HepG2 (cell line): ENCODE data around the gene ZSWIM8. TPM values are rescaled to one million over a fixed set of nuclear protein-coding genes. Genes with fewer than 3 reads are reported as not detected.
A peak's percentile ranks its signal among the peaks of the same experiment; 100 is the strongest.

ENCODE experiments used
- ARID4A ChIP-seq: sonication (generic); formaldehyde crosslinking; IDR thresholded peaks from 2 replicates; pipeline ENCODE4 v1.5.0; 2020; ENCODE audit warnings: mild to moderate bottlenecking, missing genetic modification reagents, borderline replicate concordance
- ATF1 ChIP-seq: IDR thresholded peaks from 2 replicates; pipeline ENCODE4 v1.6.1; 2016; ENCODE audit warnings: mild to moderate bottlenecking, control low read depth
- CEBPG ChIP-seq: IDR thresholded peaks from 2 replicates; pipeline ENCODE4 v1.6.1; 2016
- EP300 ChIP-seq, 3 experiments: sonication (generic) in 1 of 3; formaldehyde crosslinking in 1 of 3; IDR thresholded peaks; 2 replicates each; pipeline versions ENCODE4 v1.5.1 to v1.6.1; 2011 to 2020; ENCODE audit warnings: low read depth in 2 of 3, low read length in 2 of 3, borderline replicate concordance in 1 of 3, improper control_type of control experiment in 1 of 3, mild to moderate bottlenecking in 1 of 3, missing genetic modification reagents in 1 of 3, moderate library complexity in 1 of 3
- ETS1 ChIP-seq: sonication (generic); formaldehyde crosslinking; IDR thresholded peaks from 2 replicates; pipeline ENCODE4 v1.4.0; 2020; ENCODE audit warnings: missing genetic modification reagents
- GTF2F1 ChIP-seq: fragments of 150-350 bp; IDR thresholded peaks from 2 replicates; pipeline ENCODE4 v1.6.1; 2014; ENCODE audit warnings: low read length
- HOXA9 ChIP-seq: sonication (generic); formaldehyde crosslinking; IDR thresholded peaks from 2 replicates; pipeline ENCODE4 v1.8.1; 2022; ENCODE audit warnings: missing genetic modification reagents, mild to moderate bottlenecking, moderate library complexity, borderline replicate concordance
- KLF12 ChIP-seq: sonication (generic); formaldehyde crosslinking; IDR thresholded peaks from 2 replicates; pipeline ENCODE4 v1.4.0; 2020; ENCODE audit warnings: missing genetic modification reagents, borderline replicate concordance
- NCOA1 ChIP-seq: sonication (generic); formaldehyde crosslinking; IDR thresholded peaks from 2 replicates; pipeline ENCODE4 v1.9.0; 2021; ENCODE audit warnings: missing genetic modification reagents
- NFIC ChIP-seq: IDR thresholded peaks from 2 replicates; pipeline ENCODE4 v1.6.1; 2012; ENCODE audit warnings: mild to moderate bottlenecking, low read length, inconsistent platforms
- PITX1 ChIP-seq: sonication (generic); formaldehyde crosslinking; IDR thresholded peaks from 2 replicates; pipeline ENCODE4 v1.5.1; 2020; ENCODE audit warnings: mild to moderate bottlenecking, missing genetic modification reagents
- SKI ChIP-seq: fragments of 450-650 bp; IDR thresholded peaks from one replicate; pipeline ENCODE4 v1.6.1; 2018; ENCODE audit warnings: mild to moderate bottlenecking; ENCODE audit not compliant: partially characterized antibody
- SMAD3 ChIP-seq: sonication (generic); formaldehyde crosslinking; IDR thresholded peaks from 2 replicates; pipeline ENCODE4 v1.4.0; 2020; ENCODE audit warnings: missing genetic modification reagents
- SRSF1 ChIP-seq: fragments of 200-400 bp; formaldehyde crosslinking; optimal IDR thresholded peaks from 2 replicates; pipeline ENCODE3; 2017; ENCODE audit warnings: mild to moderate bottlenecking, low read depth, low read length, moderate library complexity
- ZNF629 ChIP-seq: sonication (generic); formaldehyde crosslinking; conservative IDR thresholded peaks from 2 replicates; pipeline ENCODE4 v1.5.0; 2020; ENCODE audit warnings: missing genetic modification reagents
- polyA plus RNA-seq, 8 experiments: library from polyadenylated mRNA; depleted of rRNA in 3 of 8; stranded (reverse) in 7 of 8; unstranded in 1 of 8; fragments of >200 nt; fragmentation: Illumina TruSeq in 4 of 8; extraction: Trizol in 4 of 8; gene quantifications; 2 replicates each; pipeline versions ENCODE4 v1.2.1 to v1.2.3, GENCODE V29; 2011 to 2016; ENCODE audit warnings: low read depth in 4 of 8, missing spikeins in 1 of 8, mixed read lengths in 1 of 8; ENCODE audit not compliant: insufficient read depth in 1 of 8
- total RNA-seq, 5 experiments: library from RNA; depleted of rRNA; stranded (reverse); fragments of >200 nt; fragmentation: Illumina TruSeq; extraction: Trizol; gene quantifications; 2 replicates each; pipeline ENCODE4 v1.2.3, GENCODE V29; 2016; ENCODE audit warnings: low read depth in 1 of 5
- TF ChIP-seq, protein P1 (sequence below): sonication (generic); formaldehyde crosslinking; IDR thresholded peaks from 2 replicates; pipeline ENCODE4 v1.4.0; 2020; ENCODE audit warnings: missing genetic modification reagents
- TF ChIP-seq, protein P2 (sequence below): sonication (generic); formaldehyde crosslinking; conservative IDR thresholded peaks from 2 replicates; pipeline ENCODE4 v1.4.0; 2020; ENCODE audit warnings: missing genetic modification reagents
- TF ChIP-seq, protein P3 (sequence below): sonication (generic); formaldehyde crosslinking; IDR thresholded peaks from 2 replicates; pipeline ENCODE4 v1.5.0; 2020; ENCODE audit warnings: missing genetic modification reagents

Gene ZSWIM8
- total and polyA plus RNA-seq, 2 of the 13 experiments (the other 11 are each of a cell fraction or from before 2014, with no cell fraction given) = 39.9 to 98.2 TPM

- TF ChIP-seq, protein P1, sequence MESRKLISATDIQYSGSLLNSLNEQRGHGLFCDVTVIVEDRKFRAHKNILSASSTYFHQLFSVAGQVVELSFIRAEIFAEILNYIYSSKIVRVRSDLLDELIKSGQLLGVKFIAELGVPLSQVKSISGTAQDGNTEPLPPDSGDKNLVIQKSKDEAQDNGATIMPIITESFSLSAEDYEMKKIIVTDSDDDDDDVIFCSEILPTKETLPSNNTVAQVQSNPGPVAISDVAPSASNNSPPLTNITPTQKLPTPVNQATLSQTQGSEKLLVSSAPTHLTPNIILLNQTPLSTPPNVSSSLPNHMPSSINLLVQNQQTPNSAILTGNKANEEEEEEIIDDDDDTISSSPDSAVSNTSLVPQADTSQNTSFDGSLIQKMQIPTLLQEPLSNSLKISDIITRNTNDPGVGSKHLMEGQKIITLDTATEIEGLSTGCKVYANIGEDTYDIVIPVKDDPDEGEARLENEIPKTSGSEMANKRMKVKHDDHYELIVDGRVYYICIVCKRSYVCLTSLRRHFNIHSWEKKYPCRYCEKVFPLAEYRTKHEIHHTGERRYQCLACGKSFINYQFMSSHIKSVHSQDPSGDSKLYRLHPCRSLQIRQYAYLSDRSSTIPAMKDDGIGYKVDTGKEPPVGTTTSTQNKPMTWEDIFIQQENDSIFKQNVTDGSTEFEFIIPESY = peak; percentile 21; the same call in 1 of the 2 replicates
- TF ChIP-seq ATF1 (CRISPR knock-in tag) = no peak
- peak; percentile 91 for TF ChIP-seq CEBPG (CRISPR knock-in tag)
- TF ChIP-seq NCOA1 (CRISPR knock-in tag) = no peak
- no peak for TF ChIP-seq ETS1 (CRISPR knock-in tag)
- TF ChIP-seq NFIC = no peak; the same call in 1 of the 2 replicates
- TF ChIP-seq SMAD3 (CRISPR knock-in tag) = peak; percentile 60; the same call in 1 of the 2 replicates
- TF ChIP-seq HOXA9 (CRISPR knock-in tag) = no peak
- TF ChIP-seq SKI = peak; percentile 76
- TF ChIP-seq, protein P2, sequence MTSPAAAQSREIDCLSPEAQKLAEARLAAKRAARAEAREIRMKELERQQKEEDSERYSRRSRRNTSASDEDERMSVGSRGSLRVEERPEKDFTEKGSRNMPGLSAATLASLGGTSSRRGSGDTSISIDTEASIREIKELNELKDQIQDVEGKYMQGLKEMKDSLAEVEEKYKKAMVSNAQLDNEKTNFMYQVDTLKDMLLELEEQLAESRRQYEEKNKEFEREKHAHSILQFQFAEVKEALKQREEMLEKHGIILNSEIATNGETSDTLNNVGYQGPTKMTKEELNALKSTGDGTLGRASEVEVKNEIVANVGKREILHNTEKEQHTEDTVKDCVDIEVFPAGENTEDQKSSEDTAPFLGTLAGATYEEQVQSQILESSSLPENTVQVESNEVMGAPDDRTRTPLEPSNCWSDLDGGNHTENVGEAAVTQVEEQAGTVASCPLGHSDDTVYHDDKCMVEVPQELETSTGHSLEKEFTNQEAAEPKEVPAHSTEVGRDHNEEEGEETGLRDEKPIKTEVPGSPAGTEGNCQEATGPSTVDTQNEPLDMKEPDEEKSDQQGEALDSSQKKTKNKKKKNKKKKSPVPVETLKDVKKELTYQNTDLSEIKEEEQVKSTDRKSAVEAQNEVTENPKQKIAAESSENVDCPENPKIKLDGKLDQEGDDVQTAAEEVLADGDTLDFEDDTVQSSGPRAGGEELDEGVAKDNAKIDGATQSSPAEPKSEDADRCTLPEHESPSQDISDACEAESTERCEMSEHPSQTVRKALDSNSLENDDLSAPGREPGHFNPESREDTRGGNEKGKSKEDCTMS (CRISPR knock-in tag) = no peak
- TF ChIP-seq ZNF629 (CRISPR knock-in tag) = no peak; the same call in 1 of the 2 replicates
- 0 out of 2 replicates have a peak, but pooled peaks have one; percentile 67 for TF ChIP-seq KLF12 (CRISPR knock-in tag)
- TF ChIP-seq ARID4A (CRISPR knock-in tag) = peak; percentile 59; the same call in 1 of the 2 replicates
- no peak for TF ChIP-seq GTF2F1
- no peak for TF ChIP-seq SRSF1
- TF ChIP-seq EP300 (IDR thresholded peaks at IDR 0.05; ENCODE audit: low read depth in 2 of 2, low read length in 2 of 2) = peak in 1 of 2 experiments; percentile 88; a peak in 3 of 4 replicates
- peak; percentile 86 for TF ChIP-seq EP300 (CRISPR knock-in tag; IDR thresholded peaks at IDR 0.05; ENCODE audit: borderline replicate concordance)
- TF ChIP-seq, protein P3, sequence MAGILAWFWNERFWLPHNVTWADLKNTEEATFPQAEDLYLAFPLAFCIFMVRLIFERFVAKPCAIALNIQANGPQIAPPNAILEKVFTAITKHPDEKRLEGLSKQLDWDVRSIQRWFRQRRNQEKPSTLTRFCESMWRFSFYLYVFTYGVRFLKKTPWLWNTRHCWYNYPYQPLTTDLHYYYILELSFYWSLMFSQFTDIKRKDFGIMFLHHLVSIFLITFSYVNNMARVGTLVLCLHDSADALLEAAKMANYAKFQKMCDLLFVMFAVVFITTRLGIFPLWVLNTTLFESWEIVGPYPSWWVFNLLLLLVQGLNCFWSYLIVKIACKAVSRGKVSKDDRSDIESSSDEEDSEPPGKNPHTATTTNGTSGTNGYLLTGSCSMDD (CRISPR knock-in tag) = no peak
- TF ChIP-seq PITX1 (CRISPR knock-in tag) = peak; percentile 66; the same call in 1 of the 2 replicates
Measured at GRCh38 chr10:73840403-73841060, 55.1 kb downstream of the ZSWIM8 start (continued).
